Measurements from ENCODE around the gene PBX3. TPM values are rescaled to one million over a fixed set of nuclear protein-coding genes. Genes with fewer than 3 reads are reported as not detected.

PBX3 gene
- total and polyA plus RNA-seq, 2 of the 13 experiments (the other 11 are each of a cell fraction or from before 2014, with no cell fraction given) = 6.0 to 11.2 TPM

DNA sequence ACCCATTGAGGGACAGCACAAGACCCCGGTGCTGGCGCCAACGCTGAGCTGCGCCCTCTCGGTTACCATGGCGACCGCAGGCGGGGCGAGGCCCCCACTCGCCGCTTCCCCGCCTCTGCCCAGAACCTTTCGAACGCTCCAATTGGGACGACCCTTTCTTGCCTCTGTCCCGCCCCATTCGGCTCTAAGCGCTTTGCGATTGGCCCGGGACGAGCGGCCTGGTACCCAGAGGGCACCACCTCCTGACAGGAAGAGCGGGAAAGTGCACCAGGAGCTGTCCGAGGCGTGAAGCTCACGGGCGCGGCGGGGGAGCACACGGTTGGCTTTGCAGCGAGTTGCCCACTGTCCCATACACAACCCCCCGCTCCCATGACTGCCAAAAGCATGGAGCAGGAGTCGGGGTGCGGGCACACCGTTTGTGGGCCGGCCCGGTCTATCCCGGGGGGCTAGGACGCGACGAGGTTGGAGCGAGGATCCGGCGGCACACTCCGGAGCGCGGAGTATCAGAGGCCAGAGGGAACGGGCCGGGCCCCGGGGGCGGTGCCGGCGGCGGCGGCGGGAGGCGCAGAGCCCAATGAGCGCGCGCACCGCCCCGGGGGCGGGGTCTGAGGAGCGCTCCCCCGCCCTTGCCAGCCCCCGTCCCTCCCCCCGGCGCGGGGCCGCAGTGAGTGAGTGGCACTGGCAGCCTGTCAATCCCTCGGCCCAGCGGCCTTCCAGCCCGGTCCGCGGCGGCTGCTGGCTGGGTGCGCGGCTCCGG is 978 bp upstream of the PBX3 start (continued):
- TF ChIP-seq ZNF354B (CRISPR knock-in tag; IDR thresholded peaks at IDR 0.05) (peak; percentile 76; the same call in 1 of the 2 replicates), PHF5A (CRISPR knock-in tag; IDR thresholded peaks at IDR 0.05; ENCODE audit: low read depth, unreplicated experiment) (no peak), NFKBIZ (CRISPR knock-in tag; IDR thresholded peaks at IDR 0.05) (peak; percentile 74), KDM5B (CRISPR knock-in tag; IDR thresholded peaks at IDR 0.05; ENCODE audit: borderline replicate concordance) (peak; percentile 99), ZNF33A (CRISPR knock-in tag; IDR thresholded peaks at IDR 0.05; ENCODE audit: borderline replicate concordance) (no peak), PHF8 (CRISPR knock-in tag; IDR thresholded peaks at IDR 0.05) (peak; percentile 63), ZNF510 (CRISPR knock-in tag; IDR thresholded peaks at IDR 0.05; ENCODE audit: low read depth) (peak; percentile 95), ZNF607 (CRISPR knock-in tag; IDR thresholded peaks at IDR 0.05; ENCODE audit: borderline replicate concordance) (peak; percentile 90), RCOR2 (CRISPR knock-in tag; IDR thresholded peaks at IDR 0.05) (peak; percentile 79), TP53 (CRISPR knock-in tag; conservative IDR thresholded peaks at IDR 0.05) (peak; percentile 89; the same call in 1 of the 2 replicates), NR2F1 (CRISPR knock-in tag; IDR thresholded peaks at IDR 0.05) (no peak), FOXK2 (IDR thresholded peaks at IDR 0.05) (no peak), ZFP36L2 (CRISPR knock-in tag; IDR thresholded peaks at IDR 0.05) (no peak), MYC (CRISPR knock-in tag; IDR thresholded peaks at IDR 0.05; ENCODE audit: borderline replicate concordance) (peak; percentile 87), PCBP2 (optimal IDR thresholded peaks at IDR 0.05; ENCODE audit: low read depth, low read length, poor library complexity, severe bottlenecking) (no peak), ARNTL (CRISPR knock-in tag; IDR thresholded peaks at IDR 0.05) (peak; percentile 79), DNMT1 (CRISPR knock-in tag; IDR thresholded peaks at IDR 0.05) (peak; percentile 92), KLF13 (CRISPR knock-in tag; IDR thresholded peaks at IDR 0.05) (peak; percentile 99), HNRNPUL1 (IDR thresholded peaks at IDR 0.05; ENCODE audit: low read depth, low read length) (no peak), ZSCAN31 (CRISPR knock-in tag; IDR thresholded peaks at IDR 0.05; ENCODE audit: low read depth) (peak; percentile 96)
- TF ChIP-seq, protein P1, sequence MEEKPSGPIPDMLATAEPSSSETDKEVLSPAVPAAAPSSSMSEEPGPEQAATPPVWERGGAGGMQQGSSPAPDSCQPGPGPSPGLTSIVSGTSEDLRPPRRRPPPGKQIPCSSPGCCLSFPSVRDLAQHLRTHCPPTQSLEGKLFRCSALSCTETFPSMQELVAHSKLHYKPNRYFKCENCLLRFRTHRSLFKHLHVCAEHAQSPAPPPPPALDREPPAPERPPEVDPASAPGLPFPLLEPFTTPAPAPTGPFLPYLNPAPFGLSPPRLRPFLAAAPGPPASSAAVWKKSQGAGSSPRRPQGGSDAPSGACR (CRISPR knock-in tag; IDR thresholded peaks at IDR 0.05) = no peak
- TF ChIP-seq, protein P2, sequence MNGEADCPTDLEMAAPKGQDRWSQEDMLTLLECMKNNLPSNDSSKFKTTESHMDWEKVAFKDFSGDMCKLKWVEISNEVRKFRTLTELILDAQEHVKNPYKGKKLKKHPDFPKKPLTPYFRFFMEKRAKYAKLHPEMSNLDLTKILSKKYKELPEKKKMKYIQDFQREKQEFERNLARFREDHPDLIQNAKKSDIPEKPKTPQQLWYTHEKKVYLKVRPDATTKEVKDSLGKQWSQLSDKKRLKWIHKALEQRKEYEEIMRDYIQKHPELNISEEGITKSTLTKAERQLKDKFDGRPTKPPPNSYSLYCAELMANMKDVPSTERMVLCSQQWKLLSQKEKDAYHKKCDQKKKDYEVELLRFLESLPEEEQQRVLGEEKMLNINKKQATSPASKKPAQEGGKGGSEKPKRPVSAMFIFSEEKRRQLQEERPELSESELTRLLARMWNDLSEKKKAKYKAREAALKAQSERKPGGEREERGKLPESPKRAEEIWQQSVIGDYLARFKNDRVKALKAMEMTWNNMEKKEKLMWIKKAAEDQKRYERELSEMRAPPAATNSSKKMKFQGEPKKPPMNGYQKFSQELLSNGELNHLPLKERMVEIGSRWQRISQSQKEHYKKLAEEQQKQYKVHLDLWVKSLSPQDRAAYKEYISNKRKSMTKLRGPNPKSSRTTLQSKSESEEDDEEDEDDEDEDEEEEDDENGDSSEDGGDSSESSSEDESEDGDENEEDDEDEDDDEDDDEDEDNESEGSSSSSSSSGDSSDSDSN (CRISPR knock-in tag; IDR thresholded peaks at IDR 0.05) = peak; percentile 69
- TF ChIP-seq, protein P3, sequence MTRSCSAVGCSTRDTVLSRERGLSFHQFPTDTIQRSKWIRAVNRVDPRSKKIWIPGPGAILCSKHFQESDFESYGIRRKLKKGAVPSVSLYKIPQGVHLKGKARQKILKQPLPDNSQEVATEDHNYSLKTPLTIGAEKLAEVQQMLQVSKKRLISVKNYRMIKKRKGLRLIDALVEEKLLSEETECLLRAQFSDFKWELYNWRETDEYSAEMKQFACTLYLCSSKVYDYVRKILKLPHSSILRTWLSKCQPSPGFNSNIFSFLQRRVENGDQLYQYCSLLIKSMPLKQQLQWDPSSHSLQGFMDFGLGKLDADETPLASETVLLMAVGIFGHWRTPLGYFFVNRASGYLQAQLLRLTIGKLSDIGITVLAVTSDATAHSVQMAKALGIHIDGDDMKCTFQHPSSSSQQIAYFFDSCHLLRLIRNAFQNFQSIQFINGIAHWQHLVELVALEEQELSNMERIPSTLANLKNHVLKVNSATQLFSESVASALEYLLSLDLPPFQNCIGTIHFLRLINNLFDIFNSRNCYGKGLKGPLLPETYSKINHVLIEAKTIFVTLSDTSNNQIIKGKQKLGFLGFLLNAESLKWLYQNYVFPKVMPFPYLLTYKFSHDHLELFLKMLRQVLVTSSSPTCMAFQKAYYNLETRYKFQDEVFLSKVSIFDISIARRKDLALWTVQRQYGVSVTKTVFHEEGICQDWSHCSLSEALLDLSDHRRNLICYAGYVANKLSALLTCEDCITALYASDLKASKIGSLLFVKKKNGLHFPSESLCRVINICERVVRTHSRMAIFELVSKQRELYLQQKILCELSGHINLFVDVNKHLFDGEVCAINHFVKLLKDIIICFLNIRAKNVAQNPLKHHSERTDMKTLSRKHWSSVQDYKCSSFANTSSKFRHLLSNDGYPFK (CRISPR knock-in tag; IDR thresholded peaks at IDR 0.05; ENCODE audit: borderline replicate concordance) = peak; percentile 91
- TF ChIP-seq, protein P4, sequence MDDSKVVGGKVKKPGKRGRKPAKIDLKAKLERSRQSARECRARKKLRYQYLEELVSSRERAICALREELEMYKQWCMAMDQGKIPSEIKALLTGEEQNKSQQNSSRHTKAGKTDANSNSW (CRISPR knock-in tag; IDR thresholded peaks at IDR 0.05; ENCODE audit: borderline replicate concordance) = peak; percentile 91

Data from HepG2 (cell line).